GM21360 (cell line): Measurements from ENCODE around the gene TEX13C.
"Not testable (repeated sequence)": the region's sequence is repeated elsewhere in the genome, so short reads cannot be mapped to it uniquely, and the experiment has no call there.

Source experiments
- ATAC-seq: cut with Tn5 transposase; IDR thresholded peaks from one replicate; pipeline ENCODE4 v1.9.1; 2021; ENCODE audit warnings: mild to moderate bottlenecking, moderate library complexity; ENCODE audit not compliant: unreplicated experiment

The TEX13C gene

GRCh38 chrX:125319646-125320521, at the start of gene TEX13C:
Gene TEX13C (plus strand): TSS chrX:125319871. CDS start chrX:125320120, 249 bp downstream.
- ATAC-seq = no peak

- no peak for ATAC-seq
Observed at GRCh38 chrX:125287282-125287681, 32.4 kb upstream of the TEX13C start.

- ATAC-seq = no peak
Observed at GRCh38 chrX:125288343-125288742, 31.3 kb upstream of the TEX13C start.

- no peak for ATAC-seq
Observed at GRCh38 chrX:125289209-125289608, 30.5 kb upstream of the TEX13C start.

- ATAC-seq = no peak
Observed at GRCh38 chrX:125289920-125290319, 29.8 kb upstream of the TEX13C start.

GRCh38 chrX:125291124-125291523, 28.5 kb upstream of the TEX13C start:
- no peak for ATAC-seq

- peak; percentile 53 for ATAC-seq
Observed at GRCh38 chrX:125293850-125294780, 25.6 kb upstream of the TEX13C start.

- ATAC-seq = peak; percentile 88
Observed at GRCh38 chrX:125295337-125295736, 24.3 kb upstream of the TEX13C start.

GRCh38 chrX:125298871-125299270, 20.8 kb upstream of the TEX13C start:
- no peak for ATAC-seq

GRCh38 chrX:125306335-125306866, 13.3 kb upstream of the TEX13C start:
- no peak for ATAC-seq

GRCh38 chrX:125308653-125309052, 11.0 kb upstream of the TEX13C start:
- no peak for ATAC-seq

GRCh38 chrX:125319166-125319565, 505 bp upstream of the TEX13C start:
- ATAC-seq = not testable (repeated sequence)

GRCh38 chrX:125322431-125322830, 2.8 kb downstream of the TEX13C start:
- ATAC-seq = no peak

GRCh38 chrX:125326599-125326998, 6.9 kb downstream of the TEX13C start:
- no peak for ATAC-seq

GRCh38 chrX:125327891-125328290, 8.2 kb downstream of the TEX13C start:
- no peak for ATAC-seq

- no peak for ATAC-seq
Observed at GRCh38 chrX:125333583-125333982, 13.9 kb downstream of the TEX13C start.

GRCh38 chrX:125340490-125340889, 20.8 kb downstream of the TEX13C start:
- ATAC-seq = no peak

- no peak for ATAC-seq
Observed at GRCh38 chrX:125374169-125374568, 54.5 kb downstream of the TEX13C start.
